ENCODE data around the gene ATF1.
"Not testable (repeated sequence)": the region's sequence is repeated elsewhere in the genome, so short reads cannot be mapped to it uniquely, and the experiment has no call there.

The ATF1 gene

DNA sequence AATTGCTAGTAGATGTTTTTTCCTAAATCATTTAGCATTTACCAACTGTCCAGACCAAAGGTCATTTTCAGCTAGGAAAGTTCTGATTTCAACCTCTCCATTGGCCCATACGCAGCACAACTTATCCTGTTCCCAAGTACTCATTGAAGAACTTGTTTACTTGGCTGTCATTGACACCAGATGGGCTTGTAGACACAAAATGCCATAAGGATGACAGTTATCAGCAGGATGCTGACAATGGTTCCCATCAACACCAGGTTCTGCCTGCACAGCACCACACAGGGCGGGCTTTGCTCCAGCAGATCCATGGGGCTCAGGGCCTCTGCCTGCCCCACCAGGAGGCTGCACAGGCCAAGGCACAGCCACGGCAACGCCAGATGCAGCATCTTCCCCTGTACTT, 42.3 kb downstream of the ATF1 start:
- DNase-seq, result no peak

DNA sequence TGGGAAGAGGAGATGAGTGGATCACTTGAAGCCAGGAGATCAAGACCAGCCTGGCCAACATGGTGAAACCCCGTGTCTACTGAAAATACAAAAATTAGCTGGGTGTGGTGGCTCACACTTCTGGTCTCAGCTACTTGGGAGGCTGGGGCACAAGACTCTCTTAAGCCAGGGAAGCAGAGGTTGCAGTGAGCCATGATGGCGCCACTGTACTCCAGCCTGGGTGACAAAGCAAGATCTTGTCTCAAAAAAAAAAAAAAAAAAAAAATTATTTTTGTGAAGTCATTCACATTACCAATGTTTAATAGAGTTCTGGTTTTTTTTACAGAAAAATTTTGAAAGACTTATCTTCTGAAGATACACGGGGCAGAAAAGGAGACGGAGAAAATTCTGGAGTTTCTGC, 45.2 kb downstream of the ATF1 start:
- not testable (repeated sequence) for DNase-seq

DNA sequence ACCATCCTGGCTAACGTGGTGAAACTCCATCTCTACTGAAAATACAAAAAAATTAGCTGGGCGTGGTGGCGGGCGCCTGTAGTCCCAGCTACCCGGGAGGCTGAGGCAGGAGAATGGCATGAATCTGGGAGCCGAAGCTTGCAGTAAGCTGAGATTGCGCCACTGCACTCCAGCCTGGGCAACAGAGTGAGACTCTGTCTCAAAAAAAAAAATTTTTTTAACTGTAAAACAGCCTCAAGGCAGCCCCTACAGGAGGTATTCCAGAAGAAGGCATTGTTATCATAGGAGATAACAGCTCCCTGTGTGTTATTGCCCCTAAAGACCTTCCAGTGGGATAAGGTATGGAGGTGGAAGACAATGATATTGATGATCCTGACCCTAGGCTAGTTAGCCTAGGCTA, 51.0 kb downstream of the ATF1 start:
- DNase-seq, result not testable (repeated sequence)

DNA sequence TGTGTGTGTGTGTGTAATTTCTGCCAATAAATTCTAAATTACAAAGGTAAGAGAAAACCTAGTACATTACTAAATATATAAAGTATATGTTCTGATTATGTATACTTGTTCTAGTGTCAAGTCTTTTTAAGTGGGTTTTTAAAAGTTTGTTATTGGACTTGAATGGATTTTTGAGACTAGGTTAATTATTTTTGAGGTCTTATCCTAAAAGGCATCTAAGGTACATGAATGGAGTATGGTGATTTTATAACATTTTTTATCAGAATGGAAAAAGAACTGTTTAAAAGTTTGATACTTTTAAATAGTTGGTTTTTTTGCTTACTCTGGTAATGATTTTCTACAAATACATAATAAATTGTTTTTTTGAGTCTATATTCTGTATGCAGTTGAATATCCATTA, 56.3 kb downstream of the ATF1 start:
- DNase-seq, result no peak

DNA sequence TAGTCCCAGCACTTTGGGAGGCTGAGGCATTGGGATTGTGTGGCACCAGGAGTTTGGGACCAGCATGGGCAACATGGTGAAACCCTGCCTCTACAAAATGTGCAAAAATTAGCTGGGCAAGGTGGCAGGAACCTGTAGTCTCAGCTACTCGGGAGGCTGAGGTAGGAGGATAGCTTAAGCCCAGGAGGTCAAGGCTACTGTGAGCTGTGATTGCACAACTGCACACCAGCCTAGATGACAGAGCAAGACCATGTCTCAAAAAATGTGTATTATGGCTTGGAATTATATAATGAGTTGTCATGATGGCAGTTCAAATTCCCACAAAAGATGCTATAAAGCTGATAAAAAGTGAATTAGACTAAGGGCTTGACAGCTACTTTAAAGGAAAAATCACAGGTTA, 58.2 kb downstream of the ATF1 start:
- DNase-seq, result no peak

DNA sequence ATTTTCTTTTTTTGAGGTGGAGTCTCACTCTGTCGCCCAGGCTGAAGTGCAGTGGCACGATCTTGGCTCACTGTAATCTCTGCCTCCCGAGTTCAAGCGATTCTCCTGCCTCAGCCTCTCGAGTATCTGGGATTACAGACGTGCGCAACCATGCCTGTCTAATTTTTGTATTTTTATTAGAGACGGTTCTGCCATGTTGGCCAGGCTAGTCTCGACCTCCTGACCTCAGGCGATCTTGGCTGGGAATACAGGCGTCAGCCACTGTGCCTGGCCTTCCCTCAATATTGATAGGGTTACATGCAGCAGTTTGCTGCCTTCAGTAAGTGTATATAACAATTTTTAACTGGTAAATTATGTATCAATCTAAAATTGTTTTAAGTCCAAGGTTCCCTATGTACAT, 59.8 kb downstream of the ATF1 start:
- DNase-seq, result not testable (repeated sequence)

DNA sequence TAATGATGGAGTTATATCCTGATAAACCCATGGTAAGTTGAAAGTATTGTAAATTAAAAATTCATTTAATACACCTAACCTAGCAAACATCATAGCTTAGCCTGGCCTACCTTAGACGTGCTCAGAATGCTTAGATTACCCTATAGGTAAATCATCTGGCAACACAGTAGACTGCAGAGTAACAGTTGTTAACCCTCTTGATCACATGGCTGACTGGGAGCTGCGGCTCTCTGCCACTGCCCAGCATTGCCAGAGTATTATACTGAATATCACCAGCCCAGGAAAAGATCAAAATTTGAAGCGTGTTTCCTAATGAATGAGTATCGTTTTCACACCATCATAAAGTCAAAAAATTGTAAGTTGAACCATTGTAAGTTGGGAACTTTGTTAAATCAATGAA, 61.0 kb downstream of the ATF1 start:
- DNase-seq, result no peak

DNA sequence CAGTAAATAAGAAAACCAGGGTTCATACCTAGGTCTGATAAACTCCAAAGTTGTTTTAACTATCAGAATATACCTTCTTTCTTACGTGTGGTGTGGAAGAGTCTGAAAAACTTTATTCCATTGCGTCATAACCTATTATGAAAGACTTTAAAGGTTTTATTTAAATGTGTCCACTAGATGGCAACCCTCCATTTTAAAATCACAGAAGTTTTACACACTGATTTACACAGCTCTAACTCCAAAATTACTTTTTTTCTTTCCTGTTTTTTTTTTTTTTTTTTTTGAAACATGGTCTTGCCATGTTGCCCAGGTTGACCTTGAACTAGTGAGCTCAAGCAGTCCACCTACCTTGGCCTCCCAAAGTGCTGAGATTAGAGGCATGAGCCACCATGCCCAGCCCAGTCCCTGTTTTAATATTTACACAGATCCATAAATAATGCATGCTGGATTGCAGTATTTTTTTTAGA, 61.5 kb downstream of the ATF1 start:
- DNase-seq, result peak; percentile 61

DNA sequence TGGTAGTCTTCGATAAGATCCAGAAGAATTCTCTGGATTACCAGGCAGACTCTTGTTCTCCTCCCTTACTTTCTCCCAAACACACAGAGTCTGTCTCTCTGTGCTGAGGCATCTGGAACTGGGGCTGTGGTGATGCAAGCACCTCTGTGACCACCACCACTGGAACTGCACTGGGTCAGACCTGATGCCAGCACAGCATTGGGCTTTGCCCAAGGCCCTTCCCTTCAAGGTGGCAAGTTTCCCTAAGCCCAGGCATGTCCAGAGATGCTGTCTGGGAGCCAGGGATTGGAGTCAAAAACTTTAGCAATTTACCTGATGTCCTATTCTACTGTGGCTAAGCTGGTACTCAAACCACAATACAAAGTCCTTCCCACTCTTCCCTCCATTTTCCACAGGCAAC, 64.2 kb downstream of the ATF1 start:
- DNase-seq, result no peak

DNA sequence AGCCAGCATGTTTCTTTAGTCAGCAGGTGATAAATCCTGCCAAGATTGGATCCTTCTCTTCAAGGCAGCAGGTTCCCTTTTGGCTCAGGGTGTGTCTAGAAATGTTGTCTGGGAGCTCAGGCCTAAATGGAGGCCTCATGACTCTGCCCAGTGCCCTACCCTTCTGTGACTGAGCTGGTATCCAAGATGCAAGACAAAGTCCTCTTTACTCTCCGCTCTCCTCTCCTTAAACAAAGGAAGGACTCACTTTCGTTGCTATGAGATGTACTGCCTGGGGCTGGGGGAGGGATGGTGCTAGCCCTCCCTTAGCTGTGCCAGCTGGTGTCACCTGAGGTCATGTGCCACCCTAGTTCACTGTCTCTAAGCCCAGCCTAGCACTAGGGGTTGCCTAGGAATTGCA, 65.0 kb downstream of the ATF1 start:
- no peak for DNase-seq

DNA sequence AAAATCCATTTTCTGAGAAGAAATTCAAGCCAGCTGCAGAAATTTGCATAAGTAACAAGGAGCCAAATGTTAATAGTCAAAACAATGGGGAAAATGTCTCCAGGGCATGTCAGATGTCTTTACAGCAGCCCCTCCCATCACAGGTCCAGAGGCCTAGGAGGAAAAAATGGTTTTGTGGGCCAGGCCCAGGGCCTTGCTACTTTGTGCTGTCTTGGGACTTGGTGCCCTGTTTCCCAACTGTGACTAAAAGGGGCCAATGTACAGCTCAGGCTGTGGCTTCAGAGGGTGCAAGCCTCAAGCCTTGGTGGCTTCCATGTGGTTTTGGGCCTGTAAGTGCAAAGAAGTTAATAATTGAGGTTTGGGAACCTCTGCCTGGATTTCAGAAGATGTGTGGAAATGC, 69.9 kb downstream of the ATF1 start:
- DNase-seq, result not testable (repeated sequence)

DNA sequence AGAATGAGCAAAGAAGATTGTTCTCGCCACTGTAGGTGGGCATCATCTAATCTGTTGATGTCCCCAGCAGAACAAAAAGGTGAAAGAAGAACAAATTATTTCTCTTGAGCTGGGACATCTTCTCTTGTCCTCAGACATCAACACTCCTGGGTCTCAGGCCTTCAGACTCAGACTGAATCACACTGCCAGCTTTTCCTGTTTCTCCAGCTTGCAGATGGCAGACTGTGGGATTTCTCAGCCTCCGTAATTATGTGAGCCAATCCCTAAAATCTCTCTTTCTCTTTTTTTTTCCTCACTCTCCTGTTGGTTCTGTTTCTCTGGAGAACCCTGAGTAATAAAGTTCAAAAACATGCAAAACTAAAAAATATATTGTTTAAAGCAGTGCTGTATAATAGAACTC, 75.1 kb downstream of the ATF1 start:
- DNase-seq, result no peak

DNA sequence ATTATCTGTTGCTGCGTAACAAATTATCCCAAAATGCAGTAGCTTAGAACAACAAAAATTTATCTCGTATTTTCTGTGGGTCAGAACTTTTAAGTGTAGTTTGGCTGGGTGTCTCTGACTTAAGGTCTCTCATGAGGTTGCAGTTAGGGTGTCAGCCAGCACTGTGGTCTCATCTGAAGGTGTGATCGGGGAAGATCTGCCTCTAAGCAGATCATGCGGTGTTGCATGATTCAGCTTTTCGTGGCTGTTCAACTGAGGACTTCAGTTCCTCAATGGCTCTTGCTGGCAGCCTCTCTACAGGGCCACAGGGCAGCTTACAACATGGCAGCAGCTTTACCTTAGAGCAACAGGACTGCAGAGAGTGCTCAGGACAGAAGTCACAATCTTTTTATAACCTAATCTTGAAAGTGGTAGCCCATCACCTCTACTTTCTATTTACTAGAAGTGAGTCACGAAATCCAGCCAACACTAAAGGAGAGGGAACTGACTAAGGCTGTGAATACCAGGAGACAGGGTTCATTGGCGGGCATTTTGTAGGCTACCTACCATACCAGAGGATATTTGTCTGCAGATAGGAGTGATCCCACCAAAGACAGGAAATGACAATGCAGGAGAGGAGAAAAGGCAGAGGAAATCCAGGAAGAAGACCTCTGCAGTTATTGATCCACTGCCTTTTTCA, 77.0 kb downstream of the ATF1 start:
- no peak for DNase-seq

DNA sequence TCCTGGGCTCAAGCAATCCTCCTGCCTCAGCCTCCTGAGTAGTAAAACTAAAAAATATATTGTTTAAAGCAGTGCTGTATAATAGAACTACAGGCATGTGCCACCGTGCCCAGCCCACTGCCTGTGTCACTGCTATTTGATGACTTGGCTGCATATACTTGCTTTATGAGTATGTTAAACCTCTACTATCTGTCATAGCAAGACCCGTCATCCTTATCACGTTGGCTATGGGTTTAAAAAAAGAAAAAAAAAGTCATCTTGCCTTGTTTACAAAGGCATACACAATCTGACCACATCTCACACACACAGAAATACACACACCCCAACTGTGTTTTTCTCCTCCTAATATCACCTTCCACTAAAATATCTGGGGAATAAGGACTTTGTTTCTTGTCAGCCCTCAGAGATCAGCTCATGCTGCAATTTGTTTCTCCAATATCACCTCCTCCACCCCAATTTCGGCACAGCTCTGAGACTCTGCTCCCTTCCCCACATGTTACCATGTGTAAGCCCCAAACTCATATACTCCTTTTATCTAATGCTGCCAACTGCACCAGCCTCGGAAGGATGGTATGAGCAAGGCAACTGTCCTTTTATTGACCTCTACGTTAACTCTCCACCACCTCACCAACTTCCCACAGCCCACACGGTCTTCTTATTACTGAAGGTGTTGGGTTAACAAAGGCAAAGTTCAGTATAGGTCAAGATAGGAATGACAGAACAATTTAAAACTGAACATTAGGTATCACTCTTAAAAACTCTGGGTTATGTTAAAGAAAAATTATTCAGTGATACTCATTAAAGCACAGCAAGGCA, 78.0 kb downstream of the ATF1 start:
- DNase-seq, result no peak

DNA sequence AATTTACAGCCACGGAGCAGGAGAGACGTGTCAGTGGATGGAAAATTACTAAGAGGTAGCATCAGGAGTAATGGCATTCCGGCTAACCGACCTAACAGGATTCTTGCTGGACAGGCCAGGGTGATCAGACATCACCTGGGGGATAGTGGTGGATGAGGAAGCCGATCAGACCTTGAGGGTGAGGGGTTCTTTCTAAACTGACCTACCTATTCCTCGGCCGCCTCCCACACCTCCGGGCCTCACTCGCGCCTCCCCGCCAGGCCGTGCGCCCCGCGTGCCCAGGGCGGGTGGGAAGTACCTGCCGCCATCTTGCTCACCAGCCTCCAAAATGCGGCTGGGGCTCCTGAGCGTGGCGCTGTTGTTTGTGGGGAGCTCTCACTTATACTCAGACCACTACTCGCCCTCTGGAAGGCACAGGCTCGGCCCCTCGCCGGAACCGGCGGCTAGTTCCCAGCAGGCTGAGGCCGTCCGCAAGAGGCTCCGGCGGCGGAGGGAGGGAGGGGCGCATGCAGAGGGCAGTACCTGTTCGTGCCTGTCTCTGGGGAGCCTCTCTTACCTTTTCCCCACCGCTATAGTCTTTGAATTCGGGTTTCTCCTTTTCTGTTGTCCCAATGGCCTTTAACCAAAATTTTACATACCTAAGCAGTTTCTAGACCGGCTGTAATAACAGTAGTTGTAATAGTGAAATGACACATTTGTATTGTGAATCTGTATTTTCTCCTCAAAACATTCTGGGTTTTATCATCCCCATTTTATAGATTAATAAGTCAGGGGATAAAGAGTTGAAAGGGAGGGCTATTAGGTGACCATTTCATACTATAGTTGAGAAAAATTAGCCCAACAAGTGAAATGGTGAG, 79.0 kb downstream of the ATF1 start, which contains the start of gene TMPRSS12:
Gene TMPRSS12, plus strand, starts transcription at position 290 of the 857 bp plus-strand sequence. Its CDS starts 39 bp downstream, at position 329.
- DNase-seq, result no peak

DNA sequence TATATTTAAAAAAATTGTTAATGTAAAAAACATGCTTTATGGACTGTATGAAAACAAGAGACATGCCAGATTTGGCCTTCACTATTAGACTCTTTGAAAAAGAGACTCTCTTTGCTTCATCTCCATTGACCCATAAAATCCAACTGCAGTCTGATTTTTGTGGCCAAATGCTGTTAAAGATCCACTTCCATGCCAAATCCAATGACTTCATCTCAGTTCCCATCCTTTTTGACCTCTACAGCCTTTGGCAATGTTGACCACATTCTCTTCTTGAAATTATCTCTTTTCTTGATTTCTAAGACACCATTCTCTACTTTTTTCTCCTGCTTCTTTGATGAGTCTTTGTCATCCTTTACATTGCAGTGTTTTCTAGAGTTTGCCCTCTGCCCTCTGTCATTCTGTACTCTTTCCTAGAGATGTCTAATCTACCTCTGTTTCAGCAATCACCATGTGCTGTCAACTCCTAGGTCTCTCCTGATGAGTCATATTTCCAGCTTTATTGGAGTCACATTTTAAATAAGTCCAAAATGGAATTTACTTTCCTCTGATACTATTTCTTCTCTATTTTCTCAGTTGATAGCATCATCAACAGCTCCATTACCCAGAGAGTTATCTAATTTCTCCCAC, 81.2 kb downstream of the ATF1 start:
- no peak for DNase-seq

DNA sequence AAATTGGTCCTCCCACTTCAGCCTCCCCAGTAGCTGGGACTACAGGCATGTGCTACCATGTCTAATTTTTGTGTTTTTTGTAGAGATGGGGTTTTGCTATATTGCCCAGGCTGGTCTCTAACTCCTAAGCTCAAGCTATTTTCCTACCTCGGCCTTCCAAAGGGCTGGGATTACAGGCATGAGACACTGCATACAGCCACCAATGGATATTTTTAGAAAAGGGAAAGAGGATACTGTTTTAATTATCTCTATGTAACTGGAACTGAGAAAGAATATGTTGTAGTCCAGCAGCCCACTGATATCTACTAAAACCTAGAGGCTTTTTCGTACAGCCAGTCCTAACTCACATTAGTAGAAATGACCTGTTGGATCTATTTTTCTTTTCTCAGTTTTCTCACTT, 85.1 kb downstream of the ATF1 start:
- DNase-seq, result no peak

DNA sequence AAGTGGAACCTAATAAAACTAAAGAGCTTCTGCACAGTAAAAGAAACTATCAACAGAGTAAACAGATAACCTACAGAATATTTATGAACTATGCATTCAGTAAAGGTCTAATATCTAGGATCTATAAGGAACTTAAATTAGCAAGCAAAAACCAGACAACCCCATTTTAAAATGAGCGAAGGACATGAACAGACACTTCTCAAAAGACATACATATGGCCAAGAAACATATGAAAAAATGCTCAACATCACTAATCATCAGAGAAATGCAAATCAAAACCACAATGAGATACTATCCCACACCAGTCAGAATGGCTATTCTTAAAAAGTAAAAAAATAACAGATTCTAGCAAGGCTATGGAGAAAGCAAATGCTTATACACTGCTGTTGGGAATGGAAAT, 91.3 kb downstream of the ATF1 start:
- not testable (repeated sequence) for DNase-seq

DNA sequence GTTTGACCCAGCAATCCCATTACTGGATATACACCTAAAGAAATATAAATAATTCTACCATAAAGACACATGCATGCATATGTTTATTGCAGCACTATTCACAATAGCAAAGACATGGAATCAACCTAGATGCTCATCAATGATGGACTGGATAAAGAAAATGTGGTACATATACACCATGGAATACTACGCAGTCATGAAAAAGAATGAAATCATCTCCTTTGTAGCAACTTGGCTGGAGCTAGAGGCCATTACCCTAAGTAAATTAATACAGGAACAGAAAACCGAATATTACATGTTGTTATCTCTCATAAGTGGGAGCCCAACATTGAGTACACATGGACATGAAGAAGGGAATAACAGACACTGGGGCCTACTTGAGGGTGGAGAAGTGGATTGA, 91.8 kb downstream of the ATF1 start:
- not testable (repeated sequence) for DNase-seq

DNA sequence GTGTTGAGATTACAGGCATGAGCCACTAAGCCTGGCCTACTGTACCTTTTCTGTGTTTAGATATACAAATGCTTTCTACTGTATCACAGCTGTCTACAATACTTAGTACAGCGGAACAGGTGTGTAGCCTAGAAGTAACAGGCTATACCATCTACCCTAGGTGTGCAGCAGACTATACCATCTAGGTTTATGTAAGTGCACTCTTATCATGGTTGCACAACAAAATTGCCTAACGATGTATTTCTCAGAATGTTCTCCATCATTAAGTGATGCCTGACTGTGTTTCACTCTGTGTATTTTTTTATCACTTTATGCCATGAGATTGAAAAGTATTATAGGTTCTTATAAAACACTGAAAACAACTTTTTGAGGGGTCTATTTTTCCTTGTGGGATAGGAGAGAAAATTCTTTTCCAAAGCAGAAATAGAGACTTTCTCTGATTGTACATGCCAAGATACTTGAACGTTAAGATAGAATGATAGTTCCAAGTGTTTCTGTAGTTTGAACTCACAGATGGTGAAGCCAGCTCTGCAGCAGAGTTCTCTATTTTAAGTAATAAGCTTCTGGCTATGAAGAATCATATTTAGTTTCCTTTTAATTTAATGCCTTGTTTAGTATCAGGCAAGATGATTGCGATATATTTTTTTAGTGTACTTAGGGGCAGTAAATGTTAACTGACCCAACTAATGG, 95.9 kb downstream of the ATF1 start:
- DNase-seq, result no peak

DNA sequence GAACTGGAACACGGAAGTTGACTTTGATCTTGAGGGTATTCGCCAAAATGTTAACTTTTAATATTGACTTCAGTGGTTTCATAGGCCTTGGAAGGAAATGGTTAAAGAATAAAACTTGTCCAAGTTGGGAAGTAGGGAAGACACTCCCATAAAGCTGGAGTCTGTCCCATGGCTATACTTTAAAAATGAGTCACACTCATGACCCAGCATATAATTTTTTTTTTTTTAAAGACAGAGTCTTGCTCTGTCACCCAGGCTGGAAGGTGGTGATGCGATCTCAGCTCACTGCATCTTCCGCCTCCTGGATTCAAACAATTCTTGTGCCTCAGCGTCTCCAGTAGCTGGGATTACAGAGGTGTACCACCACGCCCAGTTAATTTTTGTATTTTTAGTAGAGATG, 98.4 kb downstream of the ATF1 start:
- no peak for DNase-seq

DNA sequence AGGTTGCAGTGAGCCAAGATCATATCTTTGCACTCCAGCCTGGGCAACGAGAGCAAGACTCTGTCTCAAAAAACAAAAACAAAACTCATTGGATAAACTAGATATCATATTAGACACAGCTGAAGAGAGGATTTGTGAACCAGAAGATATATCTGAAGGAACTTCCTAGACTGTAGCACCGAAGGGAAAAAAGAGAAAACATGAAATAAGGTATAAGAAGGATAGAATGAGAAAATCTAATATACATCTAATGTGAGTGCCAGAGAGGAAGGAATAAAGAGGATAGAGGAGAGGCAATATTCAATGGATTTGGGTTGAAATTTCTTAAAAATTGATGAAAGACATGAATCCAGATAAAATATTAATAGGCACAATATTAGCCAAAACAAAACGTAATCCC, 101.4 kb downstream of the ATF1 start:
- DNase-seq, result no peak
